GM23338 (cell line): ENCODE data around the gene ASS1. TPM values are rescaled to one million over a fixed set of nuclear protein-coding genes. Genes with fewer than 3 reads are reported as not detected.
A peak's percentile ranks its signal among the peaks of the same experiment; 100 is the strongest.

Experiments used
- ATAC-seq: fragments of 200-7000 bp; cut with Tn5 transposase; 3 replicates; pipeline ENCODE4 v1.9.1; 2020
- DNase-seq: peaks from one replicate; pipeline ENCODE4 v3.0.0-alpha.2; 2015; ENCODE audit warnings: low spot score
- H2AFZ ChIP-seq: fragments of 200-600 bp; sonication (generic); 2 replicates; pipeline ENCODE4 v1.8.0; 2016; ENCODE audit warnings: antibody characterized with exemption, mild to moderate bottlenecking, moderate library complexity
- H3F3A ChIP-seq: fragments of 200-600 bp; sonication (generic); replicated peaks from 2 replicates; pipeline ENCODE4 v1.8.0; 2017; ENCODE audit warnings: antibody characterized with exemption, mixed run types, low read depth
- H3K27ac ChIP-seq: fragments of 200-600 bp; sonication (generic); 2 replicates; pipeline ENCODE4 v1.6.1; 2016; ENCODE audit warnings: low read depth
- H3K27me3 ChIP-seq: fragments of 200-600 bp; sonication (generic); 2 replicates; pipeline ENCODE4 v1.8.0; 2016; ENCODE audit warnings: mild to moderate bottlenecking, mixed run types, moderate library complexity; ENCODE audit not compliant: insufficient read depth
- H3K36me3 ChIP-seq: fragments of 200-600 bp; sonication (generic); 2 replicates; pipeline ENCODE4 v1.8.0; 2016; ENCODE audit warnings: mild to moderate bottlenecking; ENCODE audit not compliant: insufficient read depth
- H3K4me1 ChIP-seq: fragments of 200-600 bp; sonication (generic); 2 replicates; pipeline ENCODE4 v1.8.0; 2016; ENCODE audit warnings: mild to moderate bottlenecking, moderate library complexity; ENCODE audit not compliant: insufficient read depth
- H3K4me2 ChIP-seq: fragments of 200-600 bp; sonication (generic); 2 replicates; pipeline ENCODE4 v1.7.1; 2017; ENCODE audit warnings: mixed run types
- H3K4me3 ChIP-seq: fragments of 200-600 bp; sonication (generic); 2 replicates; pipeline ENCODE4 v1.6.1; 2016; ENCODE audit warnings: mixed run types
- H3K79me2 ChIP-seq: fragments of 200-600 bp; sonication (generic); replicated peaks from 2 replicates; pipeline ENCODE4 v1.8.0; 2017; ENCODE audit warnings: mild to moderate bottlenecking; ENCODE audit not compliant: insufficient read depth
- H3K9me2 ChIP-seq: fragments of 200-600 bp; sonication (generic); 2 replicates; pipeline ENCODE4 v1.8.0; 2017; ENCODE audit not compliant: insufficient read depth
- H4K20me1 ChIP-seq: fragments of 200-600 bp; sonication (generic); replicated peaks from 2 replicates; pipeline ENCODE4 v1.8.0; 2017; ENCODE audit warnings: mild to moderate bottlenecking; ENCODE audit not compliant: insufficient read depth
- H3K27ac Mint-ChIP-seq: 2 replicates; pipeline ENCODE4 v1.8.0; 2020; ENCODE audit warnings: inconsistent platforms, mild to moderate bottlenecking, moderate library complexity, mixed read lengths
- H3K27me3 Mint-ChIP-seq: 3 replicates; pipeline ENCODE4 v1.8.0; 2022; ENCODE audit warnings: low read depth, mild to moderate bottlenecking, moderate library complexity, mixed read lengths, inconsistent platforms; ENCODE audit not compliant: insufficient read depth, poor library complexity
- H3K36me3 Mint-ChIP-seq: 3 replicates; pipeline ENCODE4 v1.8.0; 2021; ENCODE audit warnings: low read depth, mild to moderate bottlenecking, inconsistent platforms, moderate library complexity, mixed read lengths
- H3K4me1 Mint-ChIP-seq: 3 replicates; pipeline ENCODE4 v1.8.0; 2020; ENCODE audit warnings: mild to moderate bottlenecking, inconsistent platforms, mixed read lengths
- H3K4me3 Mint-ChIP-seq: 3 replicates; pipeline ENCODE4 v1.8.0; 2021; ENCODE audit warnings: moderate library complexity, mild to moderate bottlenecking, inconsistent platforms, mixed read lengths
- H3K9me3 Mint-ChIP-seq: 3 replicates; pipeline ENCODE4 v1.8.0; 2020; ENCODE audit warnings: moderate library complexity, mild to moderate bottlenecking, inconsistent platforms, mixed read lengths
- CREB1 ChIP-seq: fragments of 250-450 bp; sonication (Bioruptor Pico); IDR thresholded peaks from 2 replicates; pipeline ENCODE4 v1.5.0; 2020; ENCODE audit warnings: low read depth, mild to moderate bottlenecking, moderate library complexity
- EZH2phosphoT487 ChIP-seq: fragments of 200-600 bp; sonication (generic); IDR thresholded peaks from one replicate; pipeline ENCODE4 v1.8.1; 2018; ENCODE audit warnings: antibody characterized with exemption; ENCODE audit not compliant: unreplicated experiment
- JUNB ChIP-seq: IDR thresholded peaks from one replicate; pipeline ENCODE4 v1.6.1; 2016; ENCODE audit warnings: antibody characterized with exemption; ENCODE audit not compliant: unreplicated experiment
- NANOG ChIP-seq: IDR thresholded peaks from 2 replicates; pipeline ENCODE4 v1.6.1; 2016; ENCODE audit warnings: antibody characterized with exemption, borderline replicate concordance
- STAT1 ChIP-seq: IDR thresholded peaks from one replicate; pipeline ENCODE4 v1.6.1; 2016; ENCODE audit warnings: antibody characterized with exemption; ENCODE audit not compliant: unreplicated experiment
- ZNF114 ChIP-seq: fragments of 250-450 bp; sonication (Bioruptor Pico); IDR thresholded peaks from 2 replicates; pipeline ENCODE4 v1.5.0; 2020; ENCODE audit warnings: mild to moderate bottlenecking, moderate library complexity
- ZNF331 ChIP-seq: fragments of 250-450 bp; sonication (Bioruptor Pico); IDR thresholded peaks from 2 replicates; pipeline ENCODE4 v1.5.0; 2020; ENCODE audit warnings: low read depth, mild to moderate bottlenecking, moderate library complexity
- polyA plus RNA-seq: library from polyadenylated mRNA; unstranded; fragments of >200 nt; fragmentation: Nextera tagmentation; extraction: Ambion mirVana; gene quantifications from 2 replicates; pipeline ENCODE4 v1.2.1, GENCODE V29; 2016
- total RNA-seq: library from RNA; depleted of rRNA; stranded (reverse); fragments of >200 nt; shearing (Covaris generic); gene quantifications from 2 replicates; pipeline ENCODE4 v1.2.3, GENCODE V29; 2014
- TF ChIP-seq, protein P1 (sequence below): IDR thresholded peaks from one replicate; pipeline ENCODE4 v1.6.1; 2018; ENCODE audit warnings: antibody characterized with exemption; ENCODE audit not compliant: unreplicated experiment
- TF ChIP-seq, protein P2 (sequence below), 2 experiments: fragments of 200-600 bp in 1 of 2; sonication (generic) in 1 of 2; conservative IDR thresholded peaks; 2 replicates each; pipeline versions ENCODE4 v1.5.1 to v1.6.1; 2016 to 2017; ENCODE audit warnings: antibody characterized with exemption in 2 of 2, low read depth in 2 of 2, mild to moderate bottlenecking in 2 of 2, moderate library complexity in 1 of 2

Gene ASS1
- total and polyA plus RNA-seq, 2 experiments from 2014 or later: 65.8 to 103 TPM

DNA sequence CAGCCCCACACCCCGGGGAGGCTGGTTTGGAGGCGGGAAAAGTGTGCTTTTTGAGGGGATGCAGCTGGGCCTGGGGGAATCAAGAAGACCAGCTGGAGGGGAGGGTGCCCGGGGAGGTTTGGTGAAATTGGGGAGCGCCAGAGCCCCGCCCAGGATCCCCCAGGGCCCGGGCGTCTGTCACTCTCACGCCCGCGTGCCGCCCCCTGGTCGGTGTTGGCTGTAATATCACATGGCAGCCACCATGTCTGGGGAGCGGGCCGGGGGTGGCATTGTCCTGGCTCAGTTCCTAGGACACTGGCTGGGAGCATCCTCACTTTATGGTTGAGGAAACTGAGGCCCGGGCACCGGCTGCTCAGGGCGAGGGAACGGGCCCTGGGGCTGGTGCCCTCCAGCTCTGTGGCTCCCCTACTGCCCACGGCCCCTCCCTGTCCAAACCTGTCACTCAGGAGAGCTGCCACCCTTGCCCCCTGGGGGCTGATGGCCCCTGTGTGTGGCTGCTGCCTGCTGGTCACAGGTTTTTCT, 27.5 kb downstream of the ASS1 start (continued):
- TF ChIP-seq, protein P1, sequence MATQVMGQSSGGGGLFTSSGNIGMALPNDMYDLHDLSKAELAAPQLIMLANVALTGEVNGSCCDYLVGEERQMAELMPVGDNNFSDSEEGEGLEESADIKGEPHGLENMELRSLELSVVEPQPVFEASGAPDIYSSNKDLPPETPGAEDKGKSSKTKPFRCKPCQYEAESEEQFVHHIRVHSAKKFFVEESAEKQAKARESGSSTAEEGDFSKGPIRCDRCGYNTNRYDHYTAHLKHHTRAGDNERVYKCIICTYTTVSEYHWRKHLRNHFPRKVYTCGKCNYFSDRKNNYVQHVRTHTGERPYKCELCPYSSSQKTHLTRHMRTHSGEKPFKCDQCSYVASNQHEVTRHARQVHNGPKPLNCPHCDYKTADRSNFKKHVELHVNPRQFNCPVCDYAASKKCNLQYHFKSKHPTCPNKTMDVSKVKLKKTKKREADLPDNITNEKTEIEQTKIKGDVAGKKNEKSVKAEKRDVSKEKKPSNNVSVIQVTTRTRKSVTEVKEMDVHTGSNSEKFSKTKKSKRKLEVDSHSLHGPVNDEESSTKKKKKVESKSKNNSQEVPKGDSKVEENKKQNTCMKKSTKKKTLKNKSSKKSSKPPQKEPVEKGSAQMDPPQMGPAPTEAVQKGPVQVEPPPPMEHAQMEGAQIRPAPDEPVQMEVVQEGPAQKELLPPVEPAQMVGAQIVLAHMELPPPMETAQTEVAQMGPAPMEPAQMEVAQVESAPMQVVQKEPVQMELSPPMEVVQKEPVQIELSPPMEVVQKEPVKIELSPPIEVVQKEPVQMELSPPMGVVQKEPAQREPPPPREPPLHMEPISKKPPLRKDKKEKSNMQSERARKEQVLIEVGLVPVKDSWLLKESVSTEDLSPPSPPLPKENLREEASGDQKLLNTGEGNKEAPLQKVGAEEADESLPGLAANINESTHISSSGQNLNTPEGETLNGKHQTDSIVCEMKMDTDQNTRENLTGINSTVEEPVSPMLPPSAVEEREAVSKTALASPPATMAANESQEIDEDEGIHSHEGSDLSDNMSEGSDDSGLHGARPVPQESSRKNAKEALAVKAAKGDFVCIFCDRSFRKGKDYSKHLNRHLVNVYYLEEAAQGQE: no peak
- TF ChIP-seq NANOG: no peak
- TF ChIP-seq, protein P2, sequence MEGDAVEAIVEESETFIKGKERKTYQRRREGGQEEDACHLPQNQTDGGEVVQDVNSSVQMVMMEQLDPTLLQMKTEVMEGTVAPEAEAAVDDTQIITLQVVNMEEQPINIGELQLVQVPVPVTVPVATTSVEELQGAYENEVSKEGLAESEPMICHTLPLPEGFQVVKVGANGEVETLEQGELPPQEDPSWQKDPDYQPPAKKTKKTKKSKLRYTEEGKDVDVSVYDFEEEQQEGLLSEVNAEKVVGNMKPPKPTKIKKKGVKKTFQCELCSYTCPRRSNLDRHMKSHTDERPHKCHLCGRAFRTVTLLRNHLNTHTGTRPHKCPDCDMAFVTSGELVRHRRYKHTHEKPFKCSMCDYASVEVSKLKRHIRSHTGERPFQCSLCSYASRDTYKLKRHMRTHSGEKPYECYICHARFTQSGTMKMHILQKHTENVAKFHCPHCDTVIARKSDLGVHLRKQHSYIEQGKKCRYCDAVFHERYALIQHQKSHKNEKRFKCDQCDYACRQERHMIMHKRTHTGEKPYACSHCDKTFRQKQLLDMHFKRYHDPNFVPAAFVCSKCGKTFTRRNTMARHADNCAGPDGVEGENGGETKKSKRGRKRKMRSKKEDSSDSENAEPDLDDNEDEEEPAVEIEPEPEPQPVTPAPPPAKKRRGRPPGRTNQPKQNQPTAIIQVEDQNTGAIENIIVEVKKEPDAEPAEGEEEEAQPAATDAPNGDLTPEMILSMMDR (conservative IDR thresholded peaks at IDR 0.05; ENCODE audit: low read depth in 2 of 2): no peak

DNA sequence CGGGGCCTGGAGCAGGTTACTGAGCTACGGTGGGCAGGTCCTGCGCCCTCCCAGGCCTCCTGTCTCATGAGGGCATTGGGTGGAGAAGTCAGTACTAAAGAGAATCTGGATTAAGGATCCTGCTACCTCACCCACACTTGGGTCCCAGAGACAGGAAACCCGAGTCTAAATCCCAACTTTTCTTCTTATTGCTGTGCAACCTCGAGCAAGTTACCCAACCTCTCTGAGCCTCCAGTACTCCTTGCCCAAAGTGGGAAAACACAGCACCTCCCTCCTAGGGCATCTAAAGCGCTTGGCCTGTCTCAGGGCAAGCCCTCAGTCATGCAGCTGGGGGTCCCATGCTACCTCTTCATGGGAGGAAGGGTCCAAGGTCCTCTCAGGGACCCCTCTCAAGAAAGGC, 28.2 kb downstream of the ASS1 start:
- H3K4me2 ChIP-seq: no peak overlapping the region
- H3K36me3 ChIP-seq: no peaks in the 10 kb centered on the region
- Mint-ChIP-seq H3K4me3 (no peak overlapping the region), H3K27ac (no peak overlapping the region), H3K27me3 (peaks cover 13% of the 10 kb centered on the region), H3K4me1 (peaks cover 22% of the 10 kb centered on the region; the same call in 2 of the 3 replicates), H3K9me3 (no peaks in the 10 kb centered on the region), H3K36me3 (peaks cover 13% of the 10 kb centered on the region)
- TF ChIP-seq ZNF114 (CRISPR knock-in tag) (no peak), EZH2phosphoT487 (no peak), ZNF331 (CRISPR knock-in tag) (no peak), NANOG (no peak)
- H3K79me2 ChIP-seq: no peaks in the 10 kb centered on the region
- H3K27me3 ChIP-seq: no peaks in the 10 kb centered on the region
- H3K9me2 ChIP-seq: no peaks in the 10 kb centered on the region
- no peak overlapping the region for H2AFZ ChIP-seq
- DNase-seq (no peak), ATAC-seq (no peak)
- no peak overlapping the region for H3K27ac ChIP-seq
- no peak overlapping the region for H3K4me3 ChIP-seq
- no peaks in the 10 kb centered on the region for H3F3A ChIP-seq
- H3K4me1 ChIP-seq: peaks cover 15% of the 10 kb centered on the region
- H4K20me1 ChIP-seq: no peaks in the 10 kb centered on the region

DNA sequence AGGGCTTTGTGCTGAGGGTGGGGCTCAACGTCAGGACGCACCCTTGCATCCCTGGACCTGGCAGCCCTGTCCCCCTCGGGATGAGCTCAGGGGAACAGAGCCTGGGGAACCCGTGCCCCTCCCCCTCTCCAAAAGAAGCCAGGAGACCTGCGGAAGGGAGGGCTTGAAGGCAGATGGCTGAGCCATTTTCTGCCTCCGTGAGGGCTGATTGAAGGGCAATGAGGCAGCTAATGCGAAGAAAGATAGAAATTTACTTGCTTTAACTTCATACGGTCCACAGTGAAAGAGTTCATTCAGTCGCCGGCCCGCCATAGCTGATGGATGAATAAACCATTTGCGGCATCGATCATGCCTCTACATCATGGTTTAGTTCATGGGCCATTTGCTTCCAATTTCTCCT, 28.8 kb downstream of the ASS1 start:
- H3K27me3 Mint-ChIP-seq: peaks cover 14% of the 10 kb centered on the region
- no peaks in the 10 kb centered on the region for H3F3A ChIP-seq
- no peaks in the 10 kb centered on the region for H3K79me2 ChIP-seq
- no peak overlapping the region for H3K27ac Mint-ChIP-seq
- H3K36me3 ChIP-seq: no peaks in the 10 kb centered on the region
- H3K4me1 ChIP-seq: peaks cover 15% of the 10 kb centered on the region
- H3K4me3 ChIP-seq: no peak overlapping the region
- H3K36me3 Mint-ChIP-seq: peaks cover 11% of the 10 kb centered on the region
- no peaks in the 10 kb centered on the region for H3K9me3 Mint-ChIP-seq
- peaks cover 22% of the 10 kb centered on the region; the same call in 2 of the 3 replicates for H3K4me1 Mint-ChIP-seq
- H3K4me3 Mint-ChIP-seq: no peak overlapping the region
- H4K20me1 ChIP-seq: no peaks in the 10 kb centered on the region
- H3K27me3 ChIP-seq: no peaks in the 10 kb centered on the region
- H2AFZ ChIP-seq: no peak overlapping the region
- H3K27ac ChIP-seq: no peak overlapping the region
- H3K9me2 ChIP-seq: no peaks in the 10 kb centered on the region
- DNase-seq (peak; percentile 25), ATAC-seq (peak; percentile 39)
- H3K4me2 ChIP-seq: 0 out of 2 replicates have a peak overlapping the region, but pooled peaks have one; percentile 29
- TF ChIP-seq STAT1 (no peak), ZNF331 (CRISPR knock-in tag) (no peak), NANOG (no peak), CREB1 (no peak), EZH2phosphoT487 (no peak), ZNF114 (CRISPR knock-in tag) (no peak), JUNB (no peak)
- TF ChIP-seq, protein P2 (conservative IDR thresholded peaks at IDR 0.05; ENCODE audit: low read depth in 2 of 2): no peak
- TF ChIP-seq, protein P1: no peak
